Endodermal cell (in vitro differentiated cells): ENCODE measurements around the gene COQ10B. TPM values are rescaled to one million over a fixed set of nuclear protein-coding genes. Genes with fewer than 3 reads are reported as not detected.

Experiments used
- DNase-seq: peaks from one replicate; pipeline ENCODE4 v3.0.0-alpha.2; 2017
- H3K27ac ChIP-seq: 2 replicates; pipeline ENCODE4 v1.5.1; 2013; ENCODE audit warnings: mild to moderate bottlenecking, low read depth, low read length, moderate library complexity
- H3K27me3 ChIP-seq: 2 replicates; pipeline ENCODE4 v1.6.1; 2013; ENCODE audit warnings: mild to moderate bottlenecking, low read length, moderate library complexity; ENCODE audit not compliant: insufficient read depth, control insufficient read depth, poor library complexity, severe bottlenecking
- H3K36me3 ChIP-seq: 2 replicates; pipeline ENCODE4 v1.7.0; 2013; ENCODE audit warnings: mild to moderate bottlenecking, low read length, moderate library complexity; ENCODE audit not compliant: control insufficient read depth, insufficient read depth
- H3K4me1 ChIP-seq: one replicate; pipeline ENCODE4 v1.7.0; 2013; ENCODE audit warnings: low read length; ENCODE audit not compliant: control insufficient read depth, insufficient read depth
- H3K4me3 ChIP-seq: 2 replicates; pipeline ENCODE4 v1.5.1; 2013; ENCODE audit warnings: mild to moderate bottlenecking, low read length, moderate library complexity
- H3K9ac ChIP-seq: 2 replicates; pipeline ENCODE4 v1.6.1; 2013; ENCODE audit warnings: mild to moderate bottlenecking, low read length, moderate library complexity; ENCODE audit not compliant: poor library complexity, severe bottlenecking; ENCODE audit errors: extremely low read depth
- H3K9me3 ChIP-seq: 2 replicates; pipeline ENCODE4 v1.6.1; 2013; ENCODE audit warnings: mild to moderate bottlenecking, low read length, moderate library complexity; ENCODE audit not compliant: control insufficient read depth
- H3K27ac Mint-ChIP-seq: 2 replicates; pipeline ENCODE4 v1.8.0; 2020; ENCODE audit warnings: mixed read lengths
- H3K27me3 Mint-ChIP-seq: 2 replicates; pipeline ENCODE4 v1.8.0; 2021; ENCODE audit warnings: mild to moderate bottlenecking, mixed read lengths; ENCODE audit not compliant: insufficient read depth
- H3K36me3 Mint-ChIP-seq: 2 replicates; pipeline ENCODE4 v1.8.0; 2020; ENCODE audit warnings: low read depth, mixed read lengths
- H3K4me1 Mint-ChIP-seq: 2 replicates; pipeline ENCODE4 v1.8.0; 2020; ENCODE audit warnings: mixed read lengths
- H3K4me3 Mint-ChIP-seq: 2 replicates; pipeline ENCODE4 v1.8.0; 2020; ENCODE audit warnings: mild to moderate bottlenecking, moderate library complexity, mixed read lengths
- H3K9me3 Mint-ChIP-seq: 2 replicates; pipeline ENCODE4 v1.8.0; 2020; ENCODE audit warnings: mild to moderate bottlenecking, mixed read lengths
- WGBS, 2 experiments: methylation state at CpG; one replicate each; pipeline versions ENCODE4 v1.1.5 to v1.1.7; 2013; ENCODE audit warnings: missing lambda C conversion rate in 2 of 2, mixed read lengths in 1 of 2; ENCODE audit not compliant: insufficient coverage in 1 of 2, insufficient read length in 1 of 2; 5-methylcytosine and 5-hydroxymethylcytosine counted together
- total RNA-seq, 2 donors: library from RNA; stranded (reverse); fragmentation: NEBNext Ultra II Directional in 1 of 2; extraction: Animal tissue kit (Norgen Biotek cat#: 25700) in 1 of 2; gene quantifications; 2 replicates in 1 of 2; 3 replicates in 1 of 2; pipeline ENCODE4 v1.2.1, GENCODE V29; 2021
- TF ChIP-seq, protein P1 (sequence below): fragments of 200-600 bp; sonication (generic); conservative IDR thresholded peaks from 2 replicates; pipeline ENCODE4 v1.5.0; 2021; ENCODE audit warnings: antibody characterized with exemption, mild to moderate bottlenecking

The COQ10B gene
- total RNA-seq, 2 donors from 2014 or later: 17.5 to 17.9 TPM

DNA sequence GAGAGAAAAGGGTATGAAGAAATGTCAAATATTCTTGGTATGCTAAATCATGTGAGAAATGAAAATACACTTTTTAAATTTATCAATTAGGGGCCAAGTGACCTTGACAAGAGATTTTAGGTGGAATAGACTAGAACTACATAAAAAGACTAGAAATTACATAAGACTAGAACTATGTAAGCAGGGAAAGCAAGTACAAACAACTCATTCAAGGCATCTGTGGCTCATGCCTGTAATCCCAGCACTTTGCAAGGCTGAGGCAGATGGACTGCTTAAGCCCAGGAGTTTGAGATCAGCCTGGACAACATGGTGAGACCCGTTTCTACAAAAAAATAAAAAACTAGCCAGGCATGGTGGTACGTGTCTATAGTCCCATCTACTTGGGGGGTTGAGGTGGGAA is 38.8 kb upstream of the COQ10B start:
- H3K27ac ChIP-seq: no peak overlapping the region
- WGBS, 2 experiments: 88 to 91% methylated on average over 2 of the region's 2 CpGs
- H3K4me3 ChIP-seq: no peak overlapping the region
- H3K9ac ChIP-seq: no peak overlapping the region
- Mint-ChIP-seq H3K27me3 (no peaks in the 10 kb centered on the region), H3K9me3 (no peaks in the 10 kb centered on the region), H3K27ac (peak overlapping the region; percentile 10), H3K4me3 (no peak overlapping the region), H3K4me1 (no peaks in the 10 kb centered on the region), H3K36me3 (peaks cover 73% of the 10 kb centered on the region)
- no peak for DNase-seq
- H3K36me3 ChIP-seq: peaks cover 89% of the 10 kb centered on the region
- H3K27me3 ChIP-seq: no peaks in the 10 kb centered on the region
- TF ChIP-seq, protein P1, sequence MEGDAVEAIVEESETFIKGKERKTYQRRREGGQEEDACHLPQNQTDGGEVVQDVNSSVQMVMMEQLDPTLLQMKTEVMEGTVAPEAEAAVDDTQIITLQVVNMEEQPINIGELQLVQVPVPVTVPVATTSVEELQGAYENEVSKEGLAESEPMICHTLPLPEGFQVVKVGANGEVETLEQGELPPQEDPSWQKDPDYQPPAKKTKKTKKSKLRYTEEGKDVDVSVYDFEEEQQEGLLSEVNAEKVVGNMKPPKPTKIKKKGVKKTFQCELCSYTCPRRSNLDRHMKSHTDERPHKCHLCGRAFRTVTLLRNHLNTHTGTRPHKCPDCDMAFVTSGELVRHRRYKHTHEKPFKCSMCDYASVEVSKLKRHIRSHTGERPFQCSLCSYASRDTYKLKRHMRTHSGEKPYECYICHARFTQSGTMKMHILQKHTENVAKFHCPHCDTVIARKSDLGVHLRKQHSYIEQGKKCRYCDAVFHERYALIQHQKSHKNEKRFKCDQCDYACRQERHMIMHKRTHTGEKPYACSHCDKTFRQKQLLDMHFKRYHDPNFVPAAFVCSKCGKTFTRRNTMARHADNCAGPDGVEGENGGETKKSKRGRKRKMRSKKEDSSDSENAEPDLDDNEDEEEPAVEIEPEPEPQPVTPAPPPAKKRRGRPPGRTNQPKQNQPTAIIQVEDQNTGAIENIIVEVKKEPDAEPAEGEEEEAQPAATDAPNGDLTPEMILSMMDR: no peak
- no peaks in the 10 kb centered on the region for H3K9me3 ChIP-seq
- H3K4me1 ChIP-seq: no peaks in the 10 kb centered on the region

DNA sequence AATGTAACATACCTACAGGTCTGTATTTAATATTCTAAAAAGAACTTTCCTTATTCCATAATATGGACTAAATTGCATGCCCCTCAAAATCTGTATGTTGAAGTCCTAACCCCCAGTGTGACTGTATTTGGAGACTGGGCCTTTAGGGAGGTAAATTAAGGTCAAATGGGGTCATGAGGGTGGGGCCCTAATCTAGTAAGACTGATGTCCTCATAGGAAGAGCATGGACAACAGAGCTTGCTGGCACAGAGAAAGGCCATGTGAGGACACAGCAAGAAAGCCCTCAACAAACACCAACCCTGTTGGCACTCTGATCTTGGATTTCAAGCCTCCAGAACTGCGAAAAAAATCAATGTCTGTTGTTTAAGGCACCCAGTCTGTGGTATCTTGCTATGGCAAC is 37.1 kb upstream of the COQ10B start:
- H3K27me3 ChIP-seq: no peaks in the 10 kb centered on the region
- no peaks in the 10 kb centered on the region for H3K4me1 ChIP-seq
- H3K27me3 Mint-ChIP-seq: no peaks in the 10 kb centered on the region
- peaks cover 89% of the 10 kb centered on the region for H3K36me3 ChIP-seq
- H3K9me3 ChIP-seq: no peaks in the 10 kb centered on the region
- DNase-seq: no peak
- H3K27ac Mint-ChIP-seq: no peak overlapping the region
- H3K4me3 ChIP-seq: no peak overlapping the region
- H3K4me1 Mint-ChIP-seq: no peaks in the 10 kb centered on the region
- TF ChIP-seq, protein P1: no peak
- H3K36me3 Mint-ChIP-seq: peaks cover 72% of the 10 kb centered on the region
- no peaks in the 10 kb centered on the region for H3K9me3 Mint-ChIP-seq
- H3K4me3 Mint-ChIP-seq: no peak overlapping the region
- no peak overlapping the region for H3K27ac ChIP-seq
- no peak overlapping the region for H3K9ac ChIP-seq
- WGBS, 2 experiments: 94% methylated on average over 1 of the region's 1 CpG; no CpG with 5 or more reads in 1 of the 2 experiments

DNA sequence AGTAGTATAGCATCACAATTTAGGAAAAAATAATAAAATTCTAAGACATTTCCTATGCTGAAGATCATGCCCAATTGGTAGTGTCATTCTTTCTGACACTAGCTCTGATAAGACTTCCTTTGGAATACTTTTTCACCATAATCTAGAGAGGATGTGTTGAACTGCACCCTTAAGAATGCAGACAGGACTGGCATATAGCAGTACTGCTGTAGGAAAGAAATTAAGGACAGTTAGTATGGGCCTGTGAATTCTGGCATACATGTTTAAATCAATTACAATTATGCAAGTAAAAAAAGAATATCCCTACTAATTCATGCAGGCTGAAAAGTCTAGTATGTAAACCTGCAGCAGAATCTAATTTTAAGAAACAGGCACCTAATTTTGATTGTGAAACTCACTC is 33.9 kb upstream of the COQ10B start:
- peaks cover 63% of the 10 kb centered on the region for H3K36me3 Mint-ChIP-seq
- Histone ChIP-seq H3K4me1 (peaks cover 8% of the 10 kb centered on the region), H3K4me3 (no peak overlapping the region), H3K36me3 (peaks cover 96% of the 10 kb centered on the region), H3K9me3 (no peaks in the 10 kb centered on the region), H3K27me3 (no peaks in the 10 kb centered on the region), H3K27ac (no peak overlapping the region), H3K9ac (no peak overlapping the region)
- H3K9me3 Mint-ChIP-seq: no peaks in the 10 kb centered on the region
- H3K27ac Mint-ChIP-seq: no peak overlapping the region
- no peaks in the 10 kb centered on the region for H3K27me3 Mint-ChIP-seq
- TF ChIP-seq, protein P1: no peak
- no peak for DNase-seq
- H3K4me3 Mint-ChIP-seq: no peak overlapping the region
- peaks cover 12% of the 10 kb centered on the region for H3K4me1 Mint-ChIP-seq
